Skeletal muscle tissue (tissue), 4 donors: ENCODE data around the gene LRRC9. TPM values are rescaled to one million over a fixed set of nuclear protein-coding genes. Genes with fewer than 3 reads are reported as not detected.
"Not testable (repeated sequence)": the region's sequence is repeated elsewhere in the genome, so short reads cannot be mapped to it uniquely, and the experiment has no call there.

Experiments used
- H3K27ac ChIP-seq: one replicate; pipeline ENCODE4 v1.7.0; 2013; ENCODE audit warnings: mild to moderate bottlenecking, low read depth, low read length, inconsistent platforms
- H3K27me3 ChIP-seq, 3 donors: one replicate each; pipeline ENCODE4 v1.7.0; 2013; ENCODE audit warnings: low read length in 3 of 3; ENCODE audit not compliant: control insufficient read depth in 3 of 3, insufficient read depth in 3 of 3
- H3K36me3 ChIP-seq, 3 donors: one replicate each; pipeline ENCODE4 v1.7.0; 2013; ENCODE audit warnings: low read length in 3 of 3; ENCODE audit not compliant: control insufficient read depth in 3 of 3, insufficient read depth in 3 of 3
- H3K4me1 ChIP-seq, 3 donors: one replicate each; pipeline ENCODE4 v1.7.0; 2013; ENCODE audit warnings: low read length in 3 of 3, mild to moderate bottlenecking in 3 of 3; ENCODE audit not compliant: control insufficient read depth in 3 of 3, insufficient read depth in 3 of 3
- H3K4me3 ChIP-seq, 3 donors: one replicate each; pipeline ENCODE4 v1.7.0; 2013; ENCODE audit warnings: low read length in 3 of 3
- H3K9ac ChIP-seq, 3 donors: one replicate each; pipeline ENCODE4 v1.7.0; 2013; ENCODE audit warnings: low read length in 3 of 3, mild to moderate bottlenecking in 3 of 3, moderate library complexity in 2 of 3, low read depth in 1 of 3
- H3K9me3 ChIP-seq, 3 donors: one replicate each; pipeline ENCODE4 v1.7.0; 2013; ENCODE audit warnings: low read length in 3 of 3; ENCODE audit not compliant: control insufficient read depth in 3 of 3
- total RNA-seq: library from RNA; depleted of rRNA; stranded (reverse); fragments of >200 nt; gene quantifications from one replicate; pipeline ENCODE4 v1.2.3, GENCODE V29; 2014
- donor health status: Osteomylitis.

The LRRC9 gene
- total RNA-seq, 1 donor from 2014 or later = not detected

- Histone ChIP-seq H3K36me3 (no peaks in the 10 kb centered on the region), H3K27me3 (no peaks in the 10 kb centered on the region), H3K9me3 (no peaks in the 10 kb centered on the region), H3K4me3 (no peak overlapping the region), H3K4me1 (no peaks in the 10 kb centered on the region), H3K27ac (no peak overlapping the region), H3K9ac (no peak overlapping the region)
These were observed 105.6 kb downstream of the LRRC9 start for GRCh38 chr14:60025571-60025970.

DNA sequence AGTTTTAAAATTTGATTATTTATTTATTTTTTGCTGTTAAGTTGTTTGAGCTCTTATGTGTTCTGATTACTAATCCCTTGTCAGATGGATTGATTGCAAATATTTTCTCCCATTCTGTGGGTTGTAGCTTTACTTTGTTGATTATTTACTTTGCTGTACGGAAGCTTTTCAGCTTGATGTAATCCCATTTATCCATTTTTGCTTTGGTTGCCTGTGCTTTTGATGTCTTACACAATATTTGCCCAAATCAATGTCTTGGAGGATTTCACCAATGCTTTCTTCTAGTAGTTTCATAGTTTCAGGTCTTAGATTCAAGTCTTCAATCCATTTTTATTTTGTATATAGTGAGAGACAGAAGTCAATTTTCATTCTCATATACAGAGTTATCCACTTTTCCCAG is 115.2 kb downstream of the LRRC9 start:
- Histone ChIP-seq H3K9ac (no peak overlapping the region), H3K27ac (no peak overlapping the region), H3K4me1 (no peaks in the 10 kb centered on the region)

GRCh38 chr14:60047976-60048375 is 128.0 kb downstream of the LRRC9 start:
- not testable (repeated sequence) for H3K27me3 ChIP-seq, H3K27ac ChIP-seq, H3K4me3 ChIP-seq, H3K9me3 ChIP-seq, H3K9ac ChIP-seq, H3K4me1 ChIP-seq, H3K36me3 ChIP-seq

More for the DNA sequence above, 115.2 kb downstream of the LRRC9 start:
- no peaks in the 10 kb centered on the region for H3K36me3 ChIP-seq
- no peaks in the 10 kb centered on the region for H3K9me3 ChIP-seq
- H3K4me3 ChIP-seq = no peak overlapping the region
- H3K27me3 ChIP-seq = no peaks in the 10 kb centered on the region

- H3K9ac ChIP-seq = no peak overlapping the region
- H3K36me3 ChIP-seq = no peaks in the 10 kb centered on the region
- H3K9me3 ChIP-seq = no peaks in the 10 kb centered on the region
- peaks cover 0 to 4% (median 0%) of the 10 kb centered on the region in 3 donors for H3K4me1 ChIP-seq
- no peaks in the 10 kb centered on the region for H3K27me3 ChIP-seq
- peak overlapping the region; percentile 7 to 46 (median 7) for H3K4me3 ChIP-seq
- H3K27ac ChIP-seq = no peak overlapping the region
These were observed 131.8 kb downstream of the LRRC9 start for GRCh38 chr14:60051721-60052221.

- H3K9me3 ChIP-seq = no peaks in the 10 kb centered on the region
- no peaks in the 10 kb centered on the region for H3K4me1 ChIP-seq
- H3K9ac ChIP-seq = no peak overlapping the region
- H3K27me3 ChIP-seq = no peaks in the 10 kb centered on the region
- H3K4me3 ChIP-seq = no peak overlapping the region
- no peak overlapping the region for H3K27ac ChIP-seq
- H3K36me3 ChIP-seq = no peaks in the 10 kb centered on the region
These were observed 138.1 kb downstream of the LRRC9 start for GRCh38 chr14:60058087-60058486.

DNA sequence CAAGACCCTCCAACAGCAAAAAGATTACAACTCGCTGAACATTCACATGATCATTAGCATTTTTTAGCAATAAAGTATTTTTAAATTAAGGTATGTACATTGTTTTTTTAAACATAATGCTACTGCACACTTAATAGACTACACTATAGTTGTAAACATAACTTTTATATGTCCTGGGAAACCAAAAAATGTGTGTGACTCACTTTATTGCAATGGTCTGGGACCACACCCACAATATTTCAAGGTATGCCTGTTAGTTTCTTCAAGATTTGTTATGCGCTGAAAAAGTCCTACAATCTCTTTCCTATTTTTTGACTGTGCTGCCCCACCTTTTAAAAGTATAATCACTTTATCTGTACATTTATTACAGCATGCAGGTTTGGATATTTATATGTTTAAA is 141.4 kb downstream of the LRRC9 start:
- H3K27me3 ChIP-seq = no peaks in the 10 kb centered on the region
- H3K4me3 ChIP-seq = no peak overlapping the region
- no peak overlapping the region for H3K27ac ChIP-seq
- no peak overlapping the region for H3K9ac ChIP-seq
- no peaks in the 10 kb centered on the region for H3K9me3 ChIP-seq
- no peaks in the 10 kb centered on the region for H3K4me1 ChIP-seq
- no peaks in the 10 kb centered on the region for H3K36me3 ChIP-seq

DNA sequence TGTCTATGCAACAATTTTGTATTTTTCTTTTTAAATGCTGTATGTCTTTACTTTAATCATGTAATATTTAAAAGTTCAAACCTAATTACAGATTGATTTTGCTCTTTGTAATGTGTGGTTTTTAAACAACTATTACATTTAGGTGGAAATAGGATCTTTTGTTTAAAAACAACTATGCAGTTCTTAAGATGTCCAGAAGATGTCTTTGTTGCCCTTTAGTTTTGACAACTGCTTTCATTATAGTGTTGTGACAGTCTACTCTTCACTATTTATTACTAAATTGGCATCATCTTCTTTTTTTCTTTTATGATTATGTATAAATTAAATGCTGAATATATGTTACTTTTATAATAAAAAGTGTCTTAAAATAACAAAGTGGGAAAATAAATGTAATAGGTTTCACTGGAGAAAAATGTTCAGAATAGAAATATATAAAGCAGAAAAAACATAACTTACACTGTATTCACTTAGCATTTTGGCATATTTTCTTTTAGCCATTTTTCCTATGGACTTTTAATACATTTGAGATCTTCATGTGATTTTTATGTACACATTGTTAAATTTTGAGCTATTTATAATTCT is 144.6 kb downstream of the LRRC9 start:
- no peaks in the 10 kb centered on the region for H3K4me1 ChIP-seq
- no peak overlapping the region for H3K27ac ChIP-seq
- H3K27me3 ChIP-seq = no peaks in the 10 kb centered on the region
- H3K4me3 ChIP-seq = no peak overlapping the region
- no peaks in the 10 kb centered on the region for H3K9me3 ChIP-seq
- no peak overlapping the region for H3K9ac ChIP-seq
- H3K36me3 ChIP-seq = no peaks in the 10 kb centered on the region

DNA sequence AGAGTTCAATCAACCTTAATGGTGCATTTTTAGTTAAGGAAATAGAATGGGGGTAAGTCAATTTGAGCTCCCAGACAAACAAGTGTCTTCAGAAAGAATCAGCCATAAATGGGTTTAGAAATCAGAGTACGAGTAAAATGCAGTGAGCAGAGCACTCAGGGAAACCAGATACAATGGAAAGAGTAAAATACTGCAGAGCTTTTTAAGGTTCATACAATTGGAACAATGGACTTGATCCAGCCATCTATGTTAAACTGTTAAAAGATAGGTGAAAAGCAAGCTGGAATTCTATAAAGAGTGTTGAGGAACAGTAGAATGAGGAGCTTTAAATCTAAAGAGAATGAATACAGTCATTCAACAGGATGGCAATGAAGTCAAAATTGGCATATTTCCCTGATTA is 147.9 kb downstream of the LRRC9 start:
- H3K27ac ChIP-seq = no peak overlapping the region
- H3K27me3 ChIP-seq = no peaks in the 10 kb centered on the region
- H3K4me3 ChIP-seq = no peak overlapping the region
- H3K4me1 ChIP-seq = no peaks in the 10 kb centered on the region
- H3K36me3 ChIP-seq = no peaks in the 10 kb centered on the region
- H3K9me3 ChIP-seq = no peaks in the 10 kb centered on the region
- H3K9ac ChIP-seq = no peak overlapping the region

GRCh38 chr14:60079723-60080122 is 159.8 kb downstream of the LRRC9 start:
- Histone ChIP-seq H3K4me1 (no peaks in the 10 kb centered on the region), H3K27ac (no peak overlapping the region), H3K4me3 (no peak overlapping the region), H3K36me3 (no peaks in the 10 kb centered on the region), H3K9ac (no peak overlapping the region), H3K27me3 (no peaks in the 10 kb centered on the region), H3K9me3 (no peaks in the 10 kb centered on the region)

DNA sequence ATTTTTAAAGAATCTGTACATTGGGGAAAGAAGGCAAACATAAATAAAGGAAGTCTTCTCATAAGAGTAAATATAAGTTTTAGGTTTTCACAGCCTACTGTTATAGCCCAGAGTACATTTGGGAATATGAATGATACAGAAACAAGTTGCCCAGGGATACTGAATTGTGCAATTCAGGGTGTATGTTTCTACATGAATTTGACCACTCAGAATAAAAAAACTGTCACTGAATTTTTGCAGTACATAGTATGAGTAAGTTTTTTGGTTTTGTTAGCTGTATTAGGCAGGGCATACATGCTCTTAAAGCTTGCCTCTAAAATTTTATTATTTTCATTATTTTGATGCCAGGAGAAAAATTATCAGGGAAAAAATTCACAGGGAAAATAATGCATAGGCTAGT is 165.1 kb downstream of the LRRC9 start:
- no peaks in the 10 kb centered on the region for H3K36me3 ChIP-seq
- H3K9me3 ChIP-seq = no peaks in the 10 kb centered on the region
- no peak overlapping the region for H3K4me3 ChIP-seq
- H3K27ac ChIP-seq = no peak overlapping the region
- H3K27me3 ChIP-seq = no peaks in the 10 kb centered on the region
- no peaks in the 10 kb centered on the region for H3K4me1 ChIP-seq
- H3K9ac ChIP-seq = no peak overlapping the region
